Stimulated activated effector memory CD8-positive, alpha-beta T cell treated with anti-CD3 and anti-CD28 coated beads, Interleukin-12 subunit alpha, Interleukin-12 subunit beta, amount 100 ng/mL, for 72 hours (primary cell): ENCODE results near the gene IMMP2L.
"Not testable (repeated sequence)": the region's sequence is repeated elsewhere in the genome, so short reads cannot be mapped to it uniquely, and the experiment has no call there.

Source experiments
- ATAC-seq: fragments of 150-1000 bp; cut with Tn5 transposase; 2 replicates; pipeline ENCODE4 v1.10.0; 2021
- DNase-seq, 2 donors: peaks; one replicate each; pipeline ENCODE4 v3.0.0; 2021 to 2022; ENCODE audit warnings: low spot score in 2 of 2
- H3K27ac Mint-ChIP-seq: one replicate; pipeline ENCODE4 v1.8.0; 2022; ENCODE audit warnings: mild to moderate bottlenecking, mixed read lengths
- H3K36me3 Mint-ChIP-seq: one replicate; pipeline ENCODE4 v1.8.0; 2022; ENCODE audit warnings: mild to moderate bottlenecking, mixed read lengths
- H3K4me1 Mint-ChIP-seq: one replicate; pipeline ENCODE4 v1.8.0; 2022; ENCODE audit warnings: mixed read lengths
- H3K4me3 Mint-ChIP-seq: one replicate; pipeline ENCODE4 v1.8.0; 2022; ENCODE audit warnings: mild to moderate bottlenecking, mixed read lengths
- H3K9me3 Mint-ChIP-seq: one replicate; pipeline ENCODE4 v1.8.0; 2022; ENCODE audit warnings: mixed read lengths

The IMMP2L gene

GRCh38 chr7:111469894-111470293 lies 92.4 kb downstream of the IMMP2L start:
- not testable (repeated sequence) for H3K4me1 Mint-ChIP-seq, DNase-seq, H3K36me3 Mint-ChIP-seq, ATAC-seq, H3K27ac Mint-ChIP-seq, H3K9me3 Mint-ChIP-seq, H3K4me3 Mint-ChIP-seq

DNA sequence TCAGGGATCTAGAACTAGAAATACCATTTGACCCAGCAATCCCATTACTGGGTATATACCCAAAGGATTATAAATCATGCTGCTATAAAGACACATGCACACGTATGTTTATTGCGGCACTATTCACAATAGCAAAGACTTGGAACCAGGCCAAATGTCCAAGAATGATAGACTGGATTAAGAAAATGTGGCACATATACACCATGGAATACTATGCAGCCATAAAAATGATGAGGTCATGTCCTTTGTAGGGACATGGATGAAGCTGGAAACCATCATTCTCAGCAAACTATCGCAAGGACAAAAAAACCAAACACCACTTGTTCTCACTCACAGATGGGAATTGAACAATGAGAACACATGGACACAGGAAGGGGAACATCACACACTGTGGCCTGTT lies 96.5 kb downstream of the IMMP2L start:
- not testable (repeated sequence) for ATAC-seq, H3K4me3 Mint-ChIP-seq, H3K36me3 Mint-ChIP-seq, DNase-seq, H3K9me3 Mint-ChIP-seq, H3K27ac Mint-ChIP-seq, H3K4me1 Mint-ChIP-seq

GRCh38 chr7:111460695-111461094 lies 101.6 kb downstream of the IMMP2L start:
- no peak overlapping the region for H3K4me3 Mint-ChIP-seq
- ATAC-seq, result no peak

DNA sequence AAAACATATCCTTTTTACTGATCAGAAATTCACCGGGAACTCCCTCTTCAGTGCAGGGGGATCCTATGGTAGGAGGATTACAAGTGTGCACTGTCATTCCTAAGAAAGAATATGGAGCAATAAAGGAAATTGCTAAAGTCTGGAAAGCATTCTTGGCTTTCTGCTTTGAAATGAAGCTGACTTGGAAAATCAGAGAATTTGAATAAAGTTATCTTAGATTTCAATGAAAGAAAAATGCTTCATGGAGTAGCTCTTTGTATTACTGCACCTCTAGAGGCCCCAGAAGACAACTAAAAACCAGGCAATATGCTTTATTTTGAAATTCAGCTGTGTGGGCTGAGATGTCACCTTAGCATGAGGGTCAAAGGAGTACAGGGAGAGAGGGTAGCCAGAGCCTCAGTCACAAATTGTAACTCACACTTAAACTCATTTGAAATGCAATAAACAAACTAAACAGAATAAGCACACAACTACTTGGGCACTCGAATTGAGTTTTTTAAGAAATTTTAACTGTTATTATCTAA lies 102.5 kb downstream of the IMMP2L start:
- H3K4me3 Mint-ChIP-seq, result no peak overlapping the region
- no peak overlapping the region for H3K27ac Mint-ChIP-seq
- ATAC-seq (no peak), DNase-seq (no peak)
- no peaks in the 10 kb centered on the region for H3K9me3 Mint-ChIP-seq
- H3K4me1 Mint-ChIP-seq, result no peaks in the 10 kb centered on the region
- H3K36me3 Mint-ChIP-seq, result no peaks in the 10 kb centered on the region

More at GRCh38 chr7:111460695-111461094, 101.6 kb downstream of the IMMP2L start:
- DNase-seq, result no peak
- no peak overlapping the region for H3K27ac Mint-ChIP-seq
- H3K36me3 Mint-ChIP-seq, result no peaks in the 10 kb centered on the region
- no peaks in the 10 kb centered on the region for H3K4me1 Mint-ChIP-seq
- no peaks in the 10 kb centered on the region for H3K9me3 Mint-ChIP-seq

DNA sequence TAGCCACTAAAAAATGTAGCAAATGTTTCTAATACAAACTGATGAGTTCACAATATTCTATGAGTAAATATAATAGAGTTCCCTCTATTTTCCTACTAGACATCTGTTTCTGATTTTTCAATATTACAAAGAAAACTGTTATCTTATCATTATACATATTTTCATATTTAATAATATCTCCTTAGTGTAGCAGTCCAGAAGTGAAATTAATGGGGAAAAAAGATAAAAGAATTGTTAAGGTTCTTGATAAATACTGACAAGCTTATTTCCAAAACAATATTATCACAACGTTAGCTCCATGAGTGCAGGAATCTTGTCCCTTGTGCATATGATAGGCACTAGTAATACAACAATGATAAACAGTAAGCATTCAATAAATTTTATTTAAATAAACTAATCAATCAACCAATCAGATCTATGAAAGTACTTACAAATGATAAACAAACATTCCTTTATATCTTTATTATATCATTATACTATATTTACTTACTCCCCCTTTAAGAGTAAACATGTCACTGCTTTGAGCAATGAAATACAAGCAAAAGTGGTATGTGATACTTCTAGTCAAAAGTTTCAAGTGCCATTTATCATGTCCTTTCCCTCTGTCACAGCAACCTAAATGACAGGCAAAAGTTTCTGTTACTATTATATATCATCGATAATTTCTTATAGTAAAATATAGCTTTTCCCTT lies 103.1 kb downstream of the IMMP2L start:
- DNase-seq (no peak), ATAC-seq (no peak)
- H3K27ac Mint-ChIP-seq, result no peak overlapping the region
- H3K4me3 Mint-ChIP-seq, result no peak overlapping the region
- H3K9me3 Mint-ChIP-seq, result no peaks in the 10 kb centered on the region
- no peaks in the 10 kb centered on the region for H3K36me3 Mint-ChIP-seq
- no peaks in the 10 kb centered on the region for H3K4me1 Mint-ChIP-seq

DNA sequence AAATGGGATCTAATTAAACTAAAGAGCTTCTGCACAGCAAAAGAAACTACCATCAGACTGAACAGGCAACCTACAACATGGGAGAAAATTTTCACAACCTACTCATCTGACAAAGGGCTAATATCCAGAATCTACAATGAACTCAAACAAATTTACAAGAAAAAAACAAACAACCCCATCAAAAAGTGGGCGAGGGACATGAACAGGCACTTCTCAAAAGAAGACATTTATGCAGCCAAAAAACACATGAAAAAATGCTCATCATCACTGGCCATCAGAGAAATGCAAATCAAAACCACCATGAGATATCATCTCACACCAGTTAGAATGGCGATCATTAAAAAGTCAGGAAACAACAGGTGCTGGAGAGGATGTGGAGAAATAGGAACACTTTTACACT lies 111.6 kb downstream of the IMMP2L start:
- H3K36me3 Mint-ChIP-seq, H3K9me3 Mint-ChIP-seq, DNase-seq, ATAC-seq, H3K27ac Mint-ChIP-seq, H3K4me3 Mint-ChIP-seq, H3K4me1 Mint-ChIP-seq: not testable (repeated sequence)

- H3K27ac Mint-ChIP-seq, H3K9me3 Mint-ChIP-seq, H3K36me3 Mint-ChIP-seq, DNase-seq, ATAC-seq, H3K4me3 Mint-ChIP-seq, H3K4me1 Mint-ChIP-seq: not testable (repeated sequence)
Observed at GRCh38 chr7:111447502-111447901, 114.8 kb downstream of the IMMP2L start.

- no peak overlapping the region for H3K4me3 Mint-ChIP-seq
- H3K4me1 Mint-ChIP-seq, result no peaks in the 10 kb centered on the region
- no peaks in the 10 kb centered on the region for H3K36me3 Mint-ChIP-seq
- H3K9me3 Mint-ChIP-seq, result peaks cover 19% of the 10 kb centered on the region
- no peak for DNase-seq
- H3K27ac Mint-ChIP-seq, result no peak overlapping the region
- ATAC-seq, result no peak
Observed at GRCh38 chr7:111439977-111440376, 122.3 kb downstream of the IMMP2L start.

DNA sequence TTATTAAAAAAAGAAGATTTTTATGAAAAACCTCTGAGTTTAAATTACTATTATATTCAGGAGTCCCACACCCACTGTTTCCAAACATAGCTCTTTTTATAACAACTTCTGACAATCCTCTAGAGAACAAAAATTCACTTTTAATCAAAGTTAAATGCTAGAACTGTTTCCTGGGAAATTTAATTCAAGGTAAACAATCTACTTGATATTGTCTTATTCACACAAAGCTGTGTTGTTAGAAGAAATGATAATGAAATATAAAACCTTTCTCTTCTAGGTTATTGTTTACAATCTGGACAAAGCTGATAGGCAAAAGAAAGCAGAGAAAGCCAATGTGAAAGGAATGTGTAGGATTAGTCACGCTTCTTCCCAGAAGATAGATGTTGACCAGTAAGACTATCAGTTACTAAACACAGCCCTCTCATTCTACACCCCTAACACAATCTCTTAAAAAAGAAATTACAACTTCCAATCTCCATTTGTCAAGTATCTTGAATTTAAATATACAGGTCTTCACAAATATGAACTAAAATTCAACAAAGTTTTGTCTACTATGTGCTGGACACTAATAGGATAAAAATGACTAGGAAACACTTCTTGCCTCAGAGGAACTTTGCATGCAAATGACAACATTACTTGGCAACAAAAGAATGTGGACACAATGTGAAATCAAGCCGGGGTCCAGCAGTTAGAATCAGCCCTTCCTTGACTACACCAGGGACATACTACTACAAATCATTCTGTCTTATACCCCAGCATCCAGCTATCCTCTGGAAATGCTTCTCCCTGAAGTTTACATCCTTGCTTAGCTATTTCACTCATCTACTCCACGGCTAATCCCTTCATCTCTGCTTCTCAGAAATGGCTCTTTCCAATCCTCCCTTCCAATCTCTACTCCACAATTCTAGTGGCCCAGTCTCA lies 123.7 kb downstream of the IMMP2L start:
- ATAC-seq, result no peak
- Mint-ChIP-seq H3K9me3 (peaks cover 19% of the 10 kb centered on the region), H3K36me3 (no peaks in the 10 kb centered on the region), H3K4me3 (no peak overlapping the region), H3K27ac (no peak overlapping the region), H3K4me1 (no peaks in the 10 kb centered on the region)
- DNase-seq, result no peak

DNA sequence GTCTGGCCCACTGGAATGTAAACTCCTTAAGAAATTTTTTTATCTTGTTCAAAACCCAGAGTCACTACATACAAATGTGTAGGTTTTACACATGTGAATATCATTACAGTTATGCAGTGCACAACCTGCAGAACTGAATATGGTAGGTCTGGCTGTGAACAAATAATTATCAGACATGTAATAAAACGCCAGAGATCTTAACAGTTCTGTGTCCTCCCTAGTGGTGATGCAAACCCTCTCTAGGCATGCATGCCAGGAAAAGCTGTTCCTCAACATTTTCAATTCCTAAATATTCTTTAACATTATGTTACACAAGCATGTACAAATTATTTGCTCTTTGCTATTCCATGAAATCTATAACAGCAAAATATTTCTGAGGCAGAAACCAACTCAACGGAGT lies 124.6 kb downstream of the IMMP2L start:
- no peak overlapping the region for H3K4me3 Mint-ChIP-seq
- H3K4me1 Mint-ChIP-seq, result no peaks in the 10 kb centered on the region
- H3K27ac Mint-ChIP-seq, result no peak overlapping the region
- peaks cover 23% of the 10 kb centered on the region for H3K9me3 Mint-ChIP-seq
- no peak for ATAC-seq
- H3K36me3 Mint-ChIP-seq, result no peaks in the 10 kb centered on the region
- DNase-seq, result no peak

- H3K4me3 Mint-ChIP-seq, result no peak overlapping the region
- H3K9me3 Mint-ChIP-seq, result peaks cover 23% of the 10 kb centered on the region
- H3K27ac Mint-ChIP-seq, result no peak overlapping the region
- H3K4me1 Mint-ChIP-seq, result no peaks in the 10 kb centered on the region
- DNase-seq (no peak), ATAC-seq (no peak)
- H3K36me3 Mint-ChIP-seq, result no peaks in the 10 kb centered on the region
Observed at GRCh38 chr7:111436608-111437007, 125.7 kb downstream of the IMMP2L start.

GRCh38 chr7:111433426-111433825 lies 128.9 kb downstream of the IMMP2L start:
- ATAC-seq (no peak), DNase-seq (no peak)
- no peak overlapping the region for H3K4me3 Mint-ChIP-seq
- no peaks in the 10 kb centered on the region for H3K36me3 Mint-ChIP-seq
- H3K27ac Mint-ChIP-seq, result no peak overlapping the region
- no peaks in the 10 kb centered on the region for H3K4me1 Mint-ChIP-seq
- H3K9me3 Mint-ChIP-seq, result peaks cover 15% of the 10 kb centered on the region

- no peak for DNase-seq
- H3K4me1 Mint-ChIP-seq, result no peaks in the 10 kb centered on the region
- H3K9me3 Mint-ChIP-seq, result peaks cover 4% of the 10 kb centered on the region
- H3K36me3 Mint-ChIP-seq, result no peaks in the 10 kb centered on the region
- no peak overlapping the region for H3K4me3 Mint-ChIP-seq
- H3K27ac Mint-ChIP-seq, result no peak overlapping the region
- no peak for ATAC-seq
Observed at GRCh38 chr7:111429781-111430180, 132.5 kb downstream of the IMMP2L start.

DNA sequence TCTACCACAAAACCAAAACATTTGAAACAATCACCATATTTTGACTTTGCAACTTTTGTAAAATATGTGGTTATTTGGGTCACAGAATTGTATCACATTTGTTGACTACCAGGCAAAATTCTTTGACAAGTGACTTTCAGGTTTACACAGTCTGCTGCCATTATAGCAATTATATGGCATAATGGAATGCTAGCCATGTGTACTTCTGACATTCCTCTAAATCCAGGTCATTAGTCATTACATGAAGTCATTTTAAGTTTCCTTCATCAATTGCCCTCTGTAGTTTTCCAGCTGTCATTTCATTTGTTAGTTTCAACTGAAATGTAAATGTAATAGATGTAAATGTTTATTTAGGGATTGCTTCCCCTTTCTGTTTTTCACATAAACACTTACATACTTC lies 137.5 kb downstream of the IMMP2L start:
- Mint-ChIP-seq H3K4me1 (no peaks in the 10 kb centered on the region), H3K27ac (no peak overlapping the region), H3K4me3 (no peak overlapping the region), H3K9me3 (peaks cover 4% of the 10 kb centered on the region), H3K36me3 (no peaks in the 10 kb centered on the region)
- no peak for DNase-seq
- ATAC-seq, result no peak

- H3K9me3 Mint-ChIP-seq, result no peaks in the 10 kb centered on the region
- H3K4me1 Mint-ChIP-seq, result no peaks in the 10 kb centered on the region
- no peak overlapping the region for H3K27ac Mint-ChIP-seq
- H3K36me3 Mint-ChIP-seq, result no peaks in the 10 kb centered on the region
- no peak for DNase-seq
- no peak overlapping the region for H3K4me3 Mint-ChIP-seq
- ATAC-seq, result no peak
Observed at GRCh38 chr7:111414374-111414773, 147.9 kb downstream of the IMMP2L start.

DNA sequence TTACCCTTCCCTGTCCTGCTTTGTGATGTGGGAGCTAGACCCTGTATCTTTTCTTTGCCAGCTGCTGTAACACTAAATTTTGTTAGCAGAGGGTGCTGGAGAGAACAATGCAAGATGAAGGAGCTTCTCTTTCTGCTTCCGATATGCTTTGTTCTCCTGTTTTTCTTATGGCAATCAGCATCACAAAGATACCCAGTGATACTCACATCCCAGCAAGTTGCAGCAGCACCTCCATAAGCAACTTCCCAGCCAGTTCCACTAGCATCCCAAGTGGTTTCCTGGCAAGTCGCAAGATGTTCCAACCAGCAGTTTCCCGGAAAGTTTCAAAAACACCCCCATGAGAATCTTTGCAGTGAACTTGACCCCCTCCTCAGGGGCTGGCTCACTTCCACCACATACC lies 148.6 kb downstream of the IMMP2L start:
- Mint-ChIP-seq H3K27ac (no peak overlapping the region), H3K4me3 (no peak overlapping the region), H3K36me3 (no peaks in the 10 kb centered on the region), H3K4me1 (no peaks in the 10 kb centered on the region), H3K9me3 (no peaks in the 10 kb centered on the region)
- no peak for ATAC-seq
- DNase-seq, result no peak
